Stimulated activated CD4-positive, alpha-beta T cell treated with anti-CD3 and anti-CD28 coated beads, Interleukin-2, amount 100 ng/mL, for 48 hours (primary cell): Measurements from ENCODE around the gene PAGR1.
A peak's percentile ranks its signal among the peaks of the same experiment; 100 is the strongest.
"Not testable (repeated sequence)": the region's sequence is repeated elsewhere in the genome, so short reads cannot be mapped to it uniquely, and the experiment has no call there.

Experiments used
- DNase-seq, 2 donors: peaks; one replicate each; pipeline ENCODE4 v3.0.0-alpha.2; 2020

The PAGR1 gene

DNA sequence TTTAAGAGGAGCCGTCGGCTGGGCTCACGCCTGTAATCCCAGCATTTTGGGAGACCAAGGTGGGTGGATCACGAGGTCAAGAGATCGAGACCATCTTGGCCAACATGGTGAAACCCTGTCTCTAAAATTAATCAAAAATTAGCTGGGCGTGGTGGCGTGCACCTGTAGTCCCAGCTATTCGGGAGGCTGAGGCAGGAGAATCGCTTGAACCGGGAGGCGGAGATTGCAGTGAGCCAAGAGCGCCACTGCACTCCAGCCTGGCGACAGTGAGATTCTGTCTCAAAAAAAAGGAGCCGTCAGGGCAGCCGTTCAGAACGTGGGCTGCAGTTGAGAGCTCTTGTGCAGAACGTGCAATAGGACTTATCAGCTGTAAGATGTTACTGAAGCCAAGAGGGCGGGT is 22.8 kb upstream of the PAGR1 start:
- DNase-seq: not testable (repeated sequence)

DNA sequence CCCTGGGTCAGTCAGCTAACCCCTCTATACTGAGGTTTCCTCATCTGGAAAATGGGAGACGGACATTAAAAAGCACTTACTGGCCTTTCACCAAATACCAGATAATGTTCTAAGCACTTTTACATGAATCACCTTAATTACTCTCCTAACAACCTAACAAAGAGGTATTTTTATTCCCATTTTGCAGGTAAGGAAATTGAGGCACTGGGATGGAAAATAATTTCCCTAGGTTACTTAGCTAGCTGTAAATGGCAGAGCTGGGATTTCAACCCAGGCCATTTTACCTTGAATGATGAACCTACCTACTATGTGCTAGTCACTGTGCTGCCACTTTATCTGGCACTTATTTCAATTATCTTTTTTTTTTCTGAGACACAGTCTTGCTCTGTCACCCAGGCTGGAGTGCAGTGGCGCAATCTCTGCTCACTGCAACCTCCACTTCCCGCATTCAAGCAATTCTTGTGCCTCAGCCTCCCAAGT is 21.7 kb upstream of the PAGR1 start:
- no peak for DNase-seq

DNA sequence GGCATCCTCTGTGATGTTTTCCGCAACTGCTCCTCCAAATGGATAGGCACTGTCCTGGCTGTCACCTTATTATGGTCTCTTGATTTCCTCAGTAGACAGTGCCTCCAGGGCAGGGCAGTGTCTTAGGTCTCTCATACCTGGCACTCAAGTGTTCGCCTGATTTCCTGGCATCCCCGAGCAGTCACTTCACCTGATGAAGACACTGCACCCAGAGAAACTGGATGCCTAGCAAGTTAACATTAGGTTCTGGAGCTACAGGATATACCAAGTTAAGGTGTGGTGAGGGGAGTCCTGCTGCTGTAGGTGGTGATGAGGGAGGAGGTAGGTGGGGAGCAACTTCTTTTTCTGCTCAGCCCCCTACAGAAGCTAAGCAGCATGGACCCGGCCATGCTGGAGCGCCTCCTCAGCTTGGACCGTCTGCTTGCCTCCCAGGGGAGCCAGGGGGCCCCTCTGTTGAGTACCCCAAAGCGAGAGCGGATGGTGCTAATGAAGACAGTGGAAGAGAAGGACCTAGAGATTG is 13.5 kb upstream of the PAGR1 start:
- DNase-seq: no peak

DNA sequence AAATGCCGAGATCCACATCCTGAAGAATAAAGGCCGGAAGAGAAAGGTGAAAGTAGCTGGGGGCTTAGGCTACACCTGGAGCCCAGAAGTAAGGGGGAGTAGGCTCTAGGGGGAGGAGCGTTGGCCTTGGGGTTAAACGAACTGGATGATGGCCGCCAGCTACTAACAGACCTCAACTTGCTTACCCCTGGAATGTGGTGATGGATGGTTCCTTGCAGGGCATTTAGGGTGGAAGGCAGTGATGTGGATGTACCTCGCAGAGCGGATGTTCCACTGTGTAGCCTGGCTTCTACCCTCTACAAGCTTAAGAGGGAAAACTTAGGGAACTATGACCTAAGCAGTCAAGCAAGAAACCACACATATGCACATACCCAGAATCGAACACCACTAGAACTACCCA is 11.9 kb upstream of the PAGR1 start:
- no peak for DNase-seq

DNA sequence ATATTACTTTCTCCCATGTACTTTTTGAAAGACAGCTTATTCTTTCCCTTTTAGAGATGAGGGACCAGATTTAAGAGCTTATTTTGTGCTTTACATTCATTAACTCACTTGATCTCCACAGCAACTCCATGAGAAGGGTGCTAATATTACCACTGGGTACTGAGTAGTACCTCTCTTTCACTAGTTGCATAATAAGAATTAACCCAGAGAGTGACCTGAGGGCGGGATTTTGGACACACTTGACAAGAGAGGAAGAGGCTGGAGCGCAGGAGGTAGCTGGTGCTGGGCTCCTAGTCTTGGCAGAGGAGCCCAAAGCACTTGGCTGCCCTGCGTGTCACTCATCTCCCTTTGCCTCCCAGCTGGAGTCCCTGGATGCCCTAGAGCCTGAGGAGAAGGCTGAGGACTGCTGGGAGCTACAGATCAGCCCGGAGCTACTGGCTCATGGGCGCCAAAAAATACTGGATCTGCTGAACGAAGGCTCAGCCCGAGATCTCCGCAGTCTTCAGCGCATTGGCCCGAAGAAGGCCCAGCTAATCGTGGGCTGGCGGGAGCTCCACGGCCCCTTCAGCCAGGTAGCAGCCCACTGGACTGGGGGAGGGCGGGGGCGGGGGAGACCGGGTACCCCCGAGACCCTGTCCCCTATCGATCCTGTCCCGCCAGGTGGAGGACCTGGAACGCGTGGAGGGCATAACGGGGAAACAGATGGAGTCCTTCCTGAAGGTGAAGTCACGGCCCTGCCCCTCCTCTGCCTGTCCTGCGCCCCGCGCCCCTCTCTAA is 11.3 kb upstream of the PAGR1 start:
- DNase-seq: no peak

DNA sequence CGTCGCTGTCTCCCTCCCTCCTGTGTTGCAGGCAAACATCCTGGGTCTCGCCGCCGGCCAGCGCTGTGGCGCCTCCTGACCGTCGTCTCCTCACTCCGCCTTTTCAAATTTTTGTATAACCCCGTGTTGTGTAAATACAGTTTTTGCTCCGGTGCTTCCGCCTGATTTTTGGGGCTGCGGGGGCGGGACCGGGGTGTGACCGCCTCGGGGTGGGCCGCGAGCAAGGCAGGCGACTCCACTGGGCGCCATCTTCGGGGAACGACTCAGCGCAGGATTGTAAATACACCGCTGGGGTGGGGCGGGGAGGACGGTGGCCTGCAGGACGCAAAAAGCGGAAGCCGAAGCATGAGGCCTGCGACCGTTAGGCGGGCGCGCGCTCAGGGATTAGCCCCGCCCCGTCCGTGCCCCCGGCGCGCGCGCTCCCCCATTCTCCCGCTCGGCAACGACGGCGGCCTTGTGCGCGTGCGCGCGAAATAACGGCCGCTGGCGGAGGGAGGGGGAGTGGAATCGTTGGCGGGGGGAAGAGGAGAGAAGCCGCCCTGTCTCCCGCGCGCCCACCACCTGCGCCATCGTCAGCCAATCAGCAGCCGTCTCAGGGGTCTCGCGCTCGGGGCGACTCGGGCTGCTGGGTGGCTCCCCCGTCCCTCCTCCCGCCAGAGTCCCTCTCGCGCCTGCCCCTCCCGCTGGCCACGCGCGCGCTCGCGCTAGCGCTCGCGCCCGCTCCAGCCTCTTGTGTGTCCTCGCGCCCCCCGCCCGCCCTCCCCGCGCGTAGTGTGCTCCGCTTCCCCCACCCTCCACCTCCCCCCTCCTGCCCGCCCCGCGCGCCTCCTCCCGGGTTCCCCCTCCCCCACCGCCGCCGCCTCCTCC is 10.5 kb upstream of the PAGR1 start:
- peak; percentile 96 for DNase-seq

DNA sequence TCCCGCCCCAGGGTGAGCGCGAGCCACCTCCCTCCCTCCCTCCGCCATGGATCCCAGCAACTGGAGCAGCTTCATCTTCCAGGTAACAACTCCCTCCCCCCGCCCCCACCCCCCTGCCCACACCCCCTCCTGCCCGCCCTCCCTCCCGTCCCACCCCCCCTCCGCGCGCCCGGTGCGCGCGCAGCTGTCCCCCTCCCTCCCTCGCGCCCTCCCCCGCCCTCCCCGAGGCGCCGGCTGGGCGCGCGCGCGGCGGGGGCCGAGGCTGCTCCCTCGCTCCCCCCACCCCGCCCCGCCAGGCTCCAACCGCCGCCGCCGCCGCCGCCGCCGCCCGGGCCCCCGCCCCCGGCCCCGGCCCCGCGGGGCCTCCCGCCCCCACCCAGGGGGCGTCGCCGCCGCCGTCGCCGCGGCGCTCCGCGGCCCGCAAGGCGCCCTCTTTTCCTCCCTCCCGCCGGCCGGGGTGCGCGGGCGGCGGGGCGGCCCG is 9.8 kb upstream of the PAGR1 start, which contains the start of gene MAZ:
Gene MAZ, plus strand, starts transcription at position 431 of the 481 bp plus-strand sequence. CDS start 173 bp downstream, outside the sequence.
- DNase-seq: peak in 1 of 2 donors; percentile 71

DNA sequence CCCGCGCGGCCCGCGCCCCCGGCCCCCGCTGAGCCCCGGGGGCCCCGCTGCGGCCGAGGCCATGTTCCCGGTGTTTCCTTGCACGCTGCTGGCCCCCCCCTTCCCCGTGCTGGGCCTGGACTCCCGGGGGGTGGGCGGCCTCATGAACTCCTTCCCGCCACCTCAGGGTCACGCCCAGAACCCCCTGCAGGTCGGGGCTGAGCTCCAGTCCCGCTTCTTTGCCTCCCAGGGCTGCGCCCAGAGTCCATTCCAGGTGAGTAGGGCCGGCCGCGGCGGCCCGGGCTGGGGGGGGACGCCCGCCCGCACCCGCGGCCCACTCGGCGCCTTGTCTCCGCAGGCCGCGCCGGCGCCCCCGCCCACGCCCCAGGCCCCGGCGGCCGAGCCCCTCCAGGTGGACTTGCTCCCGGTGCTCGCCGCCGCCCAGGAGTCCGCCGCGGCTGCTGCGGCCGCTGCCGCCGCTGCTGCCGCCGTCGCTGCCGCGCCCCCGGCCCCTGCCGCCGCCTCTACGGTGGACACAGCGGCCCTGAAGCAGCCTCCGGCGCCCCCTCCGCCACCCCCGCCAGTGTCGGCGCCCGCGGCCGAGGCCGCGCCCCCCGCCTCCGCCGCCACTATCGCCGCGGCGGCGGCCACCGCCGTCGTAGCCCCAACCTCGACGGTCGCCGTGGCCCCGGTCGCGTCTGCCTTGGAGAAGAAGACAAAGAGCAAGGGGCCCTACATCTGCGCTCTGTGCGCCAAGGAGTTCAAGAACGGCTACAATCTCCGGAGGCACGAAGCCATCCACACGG is 9.1 kb upstream of the PAGR1 start:
- peak in 1 of 2 donors; percentile 53 for DNase-seq

DNA sequence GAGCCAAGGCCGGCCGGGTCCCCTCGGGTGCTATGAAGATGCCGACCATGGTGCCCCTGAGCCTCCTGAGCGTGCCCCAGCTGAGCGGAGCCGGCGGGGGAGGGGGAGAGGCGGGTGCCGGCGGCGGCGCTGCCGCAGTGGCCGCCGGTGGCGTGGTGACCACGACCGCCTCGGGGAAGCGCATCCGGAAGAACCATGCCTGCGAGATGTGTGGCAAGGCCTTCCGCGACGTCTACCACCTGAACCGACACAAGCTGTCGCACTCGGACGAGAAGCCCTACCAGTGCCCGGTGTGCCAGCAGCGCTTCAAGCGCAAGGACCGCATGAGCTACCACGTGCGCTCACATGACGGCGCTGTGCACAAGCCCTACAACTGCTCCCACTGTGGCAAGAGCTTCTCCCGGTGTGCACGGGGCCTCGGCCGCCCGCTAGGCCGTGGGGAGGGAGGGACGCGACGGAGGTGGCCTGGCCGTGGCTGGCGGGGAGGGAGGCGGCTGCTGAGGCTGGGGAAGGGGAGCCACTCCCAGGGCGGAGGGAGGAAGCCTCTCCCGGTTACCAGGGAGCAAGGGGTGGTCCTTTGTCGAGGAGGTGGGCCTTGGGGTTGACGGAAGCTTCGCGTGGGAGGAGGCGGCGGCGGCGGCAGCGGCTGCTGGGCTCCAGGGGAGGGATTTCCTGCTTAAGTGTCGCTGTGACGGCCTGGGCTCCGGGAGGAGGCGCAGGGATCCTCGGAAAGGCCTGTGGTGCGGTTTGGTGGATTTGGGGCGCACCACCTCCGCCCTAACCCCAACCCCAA is 8.3 kb upstream of the PAGR1 start:
- peak; percentile 77 to 78 for DNase-seq

DNA sequence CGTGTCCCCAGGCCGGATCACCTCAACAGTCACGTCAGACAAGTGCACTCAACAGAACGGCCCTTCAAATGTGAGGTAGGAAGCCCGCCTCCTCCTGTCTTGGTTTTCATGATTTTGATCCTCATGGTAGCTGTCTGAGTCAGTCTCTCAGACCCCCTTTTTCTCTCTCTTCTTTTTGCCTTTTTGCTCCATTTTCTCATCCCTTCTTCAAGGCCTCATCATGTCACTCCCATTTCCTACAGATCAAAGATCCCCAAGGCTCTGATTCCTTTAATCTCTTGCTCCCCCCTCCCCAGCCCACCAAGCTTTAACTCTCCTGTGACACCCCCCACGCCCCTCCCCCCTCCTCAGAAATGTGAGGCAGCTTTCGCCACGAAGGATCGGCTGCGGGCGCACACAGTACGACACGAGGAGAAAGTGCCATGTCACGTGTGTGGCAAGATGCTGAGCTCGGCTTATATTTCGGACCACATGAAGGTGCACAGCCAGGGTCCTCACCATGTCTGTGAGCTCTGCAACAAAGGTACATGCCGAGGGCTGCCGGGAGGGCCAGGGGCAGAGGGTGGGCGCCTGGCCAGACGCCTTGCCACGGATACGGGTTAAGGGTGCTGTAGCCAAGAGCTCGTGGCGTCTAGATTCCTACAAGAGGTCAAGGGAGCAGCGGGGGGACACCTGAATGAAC is 7.6 kb upstream of the PAGR1 start:
- DNase-seq: no peak

DNA sequence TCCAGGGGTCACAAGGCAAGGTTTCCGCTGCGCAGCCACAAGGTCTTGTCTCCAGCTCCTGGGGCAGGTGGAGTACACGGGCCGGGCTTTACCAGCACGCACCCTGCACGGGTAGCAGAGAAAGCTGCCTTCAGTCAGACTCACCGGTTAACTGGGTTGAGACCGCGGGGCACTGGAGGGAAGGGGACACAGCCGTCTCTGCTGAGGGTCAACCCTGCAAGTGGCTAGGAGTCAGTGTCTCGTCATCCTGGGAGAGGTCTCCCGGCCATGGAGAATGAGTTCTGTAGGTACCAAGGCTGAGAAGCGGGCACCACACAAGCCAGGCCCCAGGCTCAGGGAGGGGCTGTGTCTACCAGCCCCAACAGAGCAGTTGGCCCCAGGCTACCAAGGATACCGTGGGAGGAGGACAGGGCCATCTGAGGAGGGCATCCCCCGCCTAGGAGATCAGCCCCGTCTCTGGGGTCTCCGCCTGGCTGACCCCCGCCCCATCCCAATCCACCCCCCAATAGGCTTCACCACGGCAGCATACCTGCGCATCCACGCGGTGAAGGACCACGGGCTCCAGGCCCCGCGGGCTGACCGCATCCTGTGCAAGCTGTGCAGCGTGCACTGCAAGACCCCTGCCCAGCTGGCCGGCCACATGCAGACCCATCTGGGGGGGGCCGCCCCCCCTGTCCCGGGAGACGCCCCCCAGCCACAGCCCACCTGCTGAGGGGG is 6.8 kb upstream of the PAGR1 start:
- DNase-seq: no peak

DNA sequence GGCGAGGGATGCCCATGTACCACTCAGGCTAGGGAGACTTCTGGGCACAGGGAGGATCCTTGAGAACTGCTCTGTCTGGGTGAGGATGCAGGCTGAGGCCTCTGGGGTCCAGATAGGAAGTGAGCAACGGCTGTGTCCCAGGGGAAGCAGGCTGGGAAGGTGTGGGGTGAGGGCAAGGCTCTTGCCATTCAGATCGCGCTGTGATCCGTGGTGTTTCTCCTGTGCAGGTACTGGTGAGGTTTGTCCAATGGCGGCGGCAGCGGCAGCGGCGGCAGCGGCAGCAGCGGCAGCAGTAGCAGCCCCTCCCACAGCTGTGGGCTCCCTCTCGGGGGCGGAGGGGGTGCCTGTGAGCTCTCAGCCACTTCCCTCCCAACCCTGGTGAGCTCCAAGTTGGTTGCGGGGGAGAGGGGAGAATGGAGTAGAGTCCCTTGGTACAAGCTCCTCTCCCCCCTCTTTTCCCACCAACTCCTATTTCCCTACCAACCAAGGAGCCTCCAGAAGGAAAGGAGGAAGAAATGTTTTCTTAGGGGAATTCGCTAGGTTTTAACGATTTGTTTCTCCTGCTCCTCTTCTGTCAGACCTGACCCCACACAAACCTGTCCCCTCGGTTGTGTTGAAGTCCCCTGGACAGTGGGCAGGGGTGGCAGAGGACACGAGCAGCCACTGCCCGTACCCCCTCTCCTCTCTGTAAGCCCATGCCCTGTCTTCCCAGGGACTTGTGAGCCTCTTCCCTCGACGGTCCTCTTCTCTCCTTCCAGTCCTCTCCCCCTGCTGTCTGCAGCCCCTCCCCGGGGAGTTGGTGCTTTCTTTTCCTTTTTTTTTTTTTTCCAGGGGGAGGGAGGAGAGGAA is 5.9 kb upstream of the PAGR1 start:
- no peak for DNase-seq

DNA sequence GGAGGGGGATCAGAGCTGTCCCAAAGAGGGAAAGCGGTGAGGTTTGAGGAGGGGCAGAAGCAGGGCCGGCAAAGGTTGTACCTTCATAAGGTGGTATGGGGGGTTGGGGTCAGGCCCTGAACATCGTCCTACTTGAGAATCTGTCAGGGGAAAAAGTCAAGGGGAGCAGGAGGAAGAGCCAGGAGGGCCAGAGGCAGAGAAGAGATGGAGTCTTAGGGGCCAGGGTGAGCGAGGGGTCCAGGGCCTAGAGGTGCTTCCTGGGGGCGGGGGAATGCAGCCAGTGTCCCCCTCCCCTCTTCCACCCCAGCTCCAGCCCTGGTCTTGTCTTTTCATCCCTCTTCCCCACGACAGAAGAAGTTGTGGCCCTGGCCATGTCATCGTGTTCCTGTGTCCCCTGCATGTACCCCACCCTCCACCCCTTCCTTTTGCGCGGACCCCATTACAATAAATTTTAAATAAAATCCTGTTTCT is 5.2 kb upstream of the PAGR1 start:
- no peak for DNase-seq

DNA sequence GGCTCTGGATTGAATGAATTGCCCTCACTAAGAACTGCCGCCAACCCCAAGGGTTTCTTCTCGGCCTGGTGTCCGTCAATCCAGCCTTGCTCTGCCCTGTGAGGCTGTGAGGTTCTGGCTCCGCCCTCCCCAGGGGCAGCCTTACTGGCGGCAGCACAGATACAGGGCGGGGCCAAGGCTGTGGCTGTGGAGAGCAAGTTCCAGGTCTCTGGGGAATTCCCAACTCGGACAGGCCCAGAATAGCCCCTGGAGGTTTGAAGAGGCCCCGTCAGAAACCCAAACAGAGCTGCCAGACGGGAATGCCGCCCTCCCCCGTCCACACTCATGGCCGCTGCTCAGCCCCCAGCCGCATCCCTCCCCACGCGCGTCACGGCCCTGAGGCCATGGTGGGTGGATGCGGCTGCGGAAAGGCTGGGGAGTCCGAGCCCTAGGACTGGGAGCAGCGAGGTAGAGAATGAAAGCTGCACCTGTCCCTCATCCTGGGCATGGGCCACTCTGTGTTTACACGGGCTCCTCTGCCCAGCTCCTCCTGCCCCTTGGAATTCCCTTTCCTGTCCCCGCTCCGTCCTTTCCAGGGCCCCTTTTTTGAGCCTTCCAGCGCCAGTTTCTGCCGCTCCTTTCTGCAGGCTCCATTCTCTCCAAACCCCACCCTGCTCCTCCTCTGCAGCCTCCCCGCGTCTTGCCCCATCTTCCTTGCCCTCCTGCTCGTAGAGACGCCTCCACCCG is 4.6 kb upstream of the PAGR1 start:
- peak; percentile 72 to 73 for DNase-seq

DNA sequence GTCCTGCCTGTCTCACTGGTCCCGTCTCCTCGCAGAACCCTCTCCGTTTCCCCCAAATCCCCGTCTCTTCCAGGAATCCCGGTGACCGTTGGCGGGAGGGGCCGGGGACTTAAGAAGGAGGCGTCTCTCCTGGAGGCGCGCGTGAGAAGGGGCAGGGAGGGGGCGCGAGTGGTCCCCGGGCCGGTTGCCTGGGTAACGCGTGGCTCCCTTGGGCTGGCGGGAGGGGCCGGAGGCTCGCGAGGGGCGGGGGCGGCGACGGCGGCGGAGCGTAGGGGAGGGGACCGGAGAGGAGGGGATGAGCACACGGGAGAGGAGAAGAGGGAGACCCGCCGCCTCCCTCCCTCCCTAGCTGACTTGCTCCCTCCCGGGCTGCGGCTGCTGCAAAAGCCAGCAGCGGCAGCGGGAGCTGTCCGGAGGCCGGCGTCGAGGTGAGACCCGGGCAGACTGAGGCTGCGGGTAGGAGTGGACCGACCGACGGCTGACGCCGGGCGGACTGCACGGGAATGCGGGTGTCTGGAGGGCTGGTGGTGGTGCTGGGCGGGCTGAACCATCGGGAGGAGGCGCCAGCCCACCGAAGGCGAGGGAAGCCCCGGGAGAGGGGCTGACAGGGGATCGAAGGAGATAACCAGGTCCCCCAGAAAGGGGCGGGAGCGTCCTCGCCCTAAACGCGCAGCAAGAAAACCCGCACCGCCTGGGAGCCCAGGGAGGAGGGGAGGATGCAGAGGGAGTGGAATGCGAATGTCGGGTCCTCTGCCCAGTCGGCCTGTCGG is 3.9 kb upstream of the PAGR1 start, which contains the start of gene PRRT2:
Gene PRRT2, plus strand, starts transcription at position 298 of the 770 bp plus-strand sequence. CDS start 862 bp downstream, outside the sequence.
- no peak for DNase-seq

DNA sequence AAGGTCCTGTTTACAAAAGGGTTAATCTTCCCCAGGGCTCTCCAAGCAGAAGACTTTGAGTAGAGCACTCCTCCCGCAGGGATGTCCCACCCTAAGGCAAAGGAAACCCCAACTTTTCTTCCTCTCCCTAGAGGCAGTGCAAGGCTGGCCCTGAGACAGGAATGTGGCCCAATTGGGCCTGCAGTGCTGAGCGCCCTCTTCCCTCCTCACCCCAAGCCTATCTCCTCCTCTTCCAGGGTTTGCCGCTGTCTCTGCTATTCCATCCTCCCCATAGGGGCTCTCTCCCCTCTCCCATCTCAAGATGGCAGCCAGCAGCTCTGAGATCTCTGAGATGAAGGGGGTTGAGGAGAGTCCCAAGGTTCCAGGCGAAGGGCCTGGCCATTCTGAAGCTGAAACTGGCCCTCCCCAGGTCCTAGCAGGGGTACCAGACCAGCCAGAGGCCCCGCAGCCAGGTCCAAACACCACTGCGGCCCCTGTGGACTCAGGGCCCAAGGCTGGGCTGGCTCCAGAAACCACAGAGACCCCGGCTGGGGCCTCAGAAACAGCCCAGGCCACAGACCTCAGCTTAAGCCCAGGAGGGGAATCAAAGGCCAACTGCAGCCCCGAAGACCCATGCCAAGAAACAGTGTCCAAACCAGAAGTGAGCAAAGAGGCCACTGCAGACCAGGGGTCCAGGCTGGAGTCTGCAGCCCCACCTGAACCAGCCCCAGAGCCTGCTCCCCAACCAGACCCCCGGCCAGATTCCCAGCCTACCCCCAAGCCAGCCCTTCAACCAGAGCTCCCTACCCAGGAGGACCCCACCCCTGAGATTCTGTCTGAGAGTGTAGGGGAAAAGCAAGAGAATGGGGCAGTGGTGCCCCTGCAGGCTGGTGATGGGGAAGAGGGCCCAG is 3.0 kb upstream of the PAGR1 start:
- DNase-seq: no peak
